ENCODE data around the gene ZDHHC11B. TPM values are rescaled to one million over a fixed set of nuclear protein-coding genes. Genes with fewer than 3 reads are reported as not detected.
"Not testable (repeated sequence)": the region's sequence is repeated elsewhere in the genome, so short reads cannot be mapped to it uniquely, and the experiment has no call there.

Gene ZDHHC11B
- total RNA-seq, 2 donors from 2014 or later, result 9.1 to 14.9 TPM

DNA sequence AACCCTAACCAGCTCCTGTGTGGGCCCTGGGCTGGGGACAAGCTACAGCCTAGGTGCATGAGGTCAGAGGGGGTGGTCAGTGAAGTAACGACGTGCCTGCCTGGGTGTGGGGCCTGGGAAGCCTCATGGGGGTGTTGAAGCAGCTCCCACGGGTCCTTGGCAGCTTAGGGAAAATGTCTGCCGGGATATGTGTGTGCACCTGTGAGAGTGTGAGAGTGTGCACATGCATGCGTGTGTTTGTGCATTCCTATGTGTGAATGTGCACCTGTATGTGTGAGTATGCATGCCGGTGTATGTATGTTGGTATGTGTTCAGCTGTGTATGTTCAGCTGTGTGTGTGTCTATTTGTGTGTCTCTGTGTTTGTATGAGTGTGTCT lies 3.3 kb upstream of the ZDHHC11B start:
- intact Hi-C loops (cut with DNase I); DNase-seq (ENCODE audit: low spot score): not testable (repeated sequence)

DNA sequence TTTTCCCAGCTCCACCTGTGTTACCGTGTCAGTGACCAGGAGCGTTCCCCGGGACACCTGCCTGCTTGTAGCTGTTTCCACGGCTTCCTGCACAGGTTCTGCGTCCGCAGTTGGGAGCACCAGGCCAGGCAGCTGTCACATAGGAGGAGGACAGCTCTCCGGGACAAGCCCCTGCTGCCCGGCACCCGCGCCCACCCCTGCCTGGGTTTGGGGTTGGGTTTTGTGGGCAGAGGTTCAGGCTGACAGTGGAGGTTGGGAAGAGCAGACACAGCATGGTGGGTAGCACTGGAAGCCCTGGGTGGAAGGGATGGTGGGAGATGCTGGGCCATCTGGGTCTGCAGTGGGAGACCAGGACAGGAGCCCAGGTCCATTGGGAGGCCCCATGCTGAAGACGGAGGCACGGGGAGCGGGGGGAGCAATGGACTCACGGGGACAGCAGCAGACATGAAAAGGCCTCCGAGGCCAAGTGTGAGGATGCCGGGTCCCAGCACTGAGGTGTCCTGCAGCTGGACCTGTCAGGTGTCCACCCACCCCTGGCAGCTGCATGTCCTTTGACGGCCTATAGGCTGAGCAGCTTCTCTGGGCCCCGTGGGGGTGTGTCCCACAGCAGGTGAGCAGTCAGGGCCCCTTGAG lies 2.8 kb upstream of the ZDHHC11B start:
- DNase-seq (ENCODE audit: low spot score), result peak; percentile 82
- intact Hi-C loops (cut with DNase I), result not testable (repeated sequence)

DNA sequence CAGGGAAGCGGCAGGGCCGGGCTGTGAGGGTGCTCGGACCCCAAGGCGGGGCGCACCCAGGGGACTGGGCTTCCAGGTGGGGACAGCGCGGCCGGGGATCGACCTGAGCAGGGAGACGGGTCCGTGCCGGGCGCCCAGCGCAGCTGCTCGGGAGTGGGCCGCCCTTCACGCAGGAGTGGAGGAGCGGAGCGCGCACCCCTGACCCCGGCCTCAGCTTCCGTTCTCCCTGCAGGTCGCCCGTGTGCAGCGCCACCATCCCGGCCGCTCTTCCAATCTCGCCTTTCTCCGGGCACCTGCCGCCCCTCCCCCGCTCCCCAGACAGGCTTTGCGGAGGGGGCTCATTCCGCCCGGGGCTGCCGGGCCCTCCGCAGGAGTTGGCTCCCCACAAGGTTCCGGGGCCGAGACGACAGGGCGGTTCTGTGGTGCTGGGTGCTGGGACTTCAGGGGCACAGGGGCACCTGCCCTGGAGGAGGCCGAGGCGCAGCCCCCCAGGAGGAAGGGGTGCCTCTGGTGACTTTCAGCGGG lies 714 bp upstream of the ZDHHC11B start:
- DNase-seq (ENCODE audit: low spot score), result peak; percentile 86

DNA sequence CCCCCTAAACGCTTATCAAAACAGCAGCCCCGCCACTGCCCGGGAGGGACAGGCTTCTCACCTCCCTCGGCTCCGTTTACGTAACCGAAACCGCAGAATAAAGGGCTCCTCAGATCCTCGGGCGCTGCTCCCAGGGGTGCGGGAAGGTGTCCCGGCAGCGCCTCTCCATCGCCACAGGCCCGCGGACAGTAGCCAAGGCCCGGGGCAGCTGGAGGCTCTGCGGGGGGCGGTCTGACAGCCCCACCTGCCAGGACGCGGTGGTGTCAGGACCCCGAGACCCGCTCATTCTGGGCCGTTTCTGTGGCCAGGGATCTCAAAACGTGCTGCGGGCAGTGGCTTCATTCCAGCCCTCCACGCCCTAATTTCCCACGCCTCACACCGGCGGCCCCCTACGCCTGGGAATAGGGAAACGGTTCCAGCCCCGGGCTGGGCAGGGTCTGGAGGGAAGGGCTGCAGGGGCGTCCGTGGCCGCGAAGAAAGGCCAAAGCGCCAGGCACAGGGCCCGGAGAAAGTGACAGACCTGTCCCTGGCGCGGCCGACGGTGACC lies 575 bp downstream of the ZDHHC11B start:
- DNase-seq (ENCODE audit: low spot score), result peak; percentile 88
- intact Hi-C loops (cut with DNase I), result not testable (repeated sequence)

More for the DNA sequence above, 714 bp upstream of the ZDHHC11B start:
- intact Hi-C loops (cut with DNase I), result not testable (repeated sequence)

DNA sequence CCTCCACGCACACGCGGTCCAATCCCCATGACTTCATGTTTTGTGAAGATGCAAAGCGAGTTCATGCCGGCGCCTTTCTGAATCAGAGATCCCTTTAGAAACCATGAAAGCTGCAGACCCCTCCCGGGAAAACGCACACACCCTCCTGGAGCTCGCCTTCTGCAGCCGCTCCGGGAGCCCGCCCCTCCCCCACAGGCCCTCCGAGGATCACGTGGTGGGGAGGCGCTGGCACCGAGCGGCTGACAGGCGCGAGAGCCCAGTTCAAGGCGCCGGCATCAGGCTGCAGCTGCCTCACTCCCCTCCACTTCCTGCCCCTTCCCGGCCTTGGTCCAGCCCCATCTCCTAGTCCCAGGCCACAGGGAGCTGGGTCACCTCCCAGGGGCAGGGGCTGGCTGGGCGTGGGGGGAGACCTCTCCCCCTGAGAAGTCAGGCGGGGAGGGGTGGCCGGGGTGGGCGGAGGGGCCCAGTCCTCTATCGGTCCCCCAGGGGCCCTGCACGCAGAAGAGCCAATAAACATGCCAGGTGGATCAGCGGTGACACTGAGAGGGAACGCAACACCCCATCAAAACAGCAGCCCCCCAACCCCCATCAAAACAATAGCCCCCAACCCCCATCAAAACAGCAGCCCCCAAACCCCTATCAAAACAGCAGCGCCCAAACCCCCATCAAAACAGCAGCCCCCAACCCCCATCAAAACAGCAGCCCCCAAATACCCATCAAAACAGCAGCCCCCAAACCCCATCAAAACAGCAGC lies 1.3 kb downstream of the ZDHHC11B start:
- intact Hi-C loops (cut with DNase I), result not testable (repeated sequence)
- DNase-seq (ENCODE audit: low spot score), result peak; percentile 90

DNA sequence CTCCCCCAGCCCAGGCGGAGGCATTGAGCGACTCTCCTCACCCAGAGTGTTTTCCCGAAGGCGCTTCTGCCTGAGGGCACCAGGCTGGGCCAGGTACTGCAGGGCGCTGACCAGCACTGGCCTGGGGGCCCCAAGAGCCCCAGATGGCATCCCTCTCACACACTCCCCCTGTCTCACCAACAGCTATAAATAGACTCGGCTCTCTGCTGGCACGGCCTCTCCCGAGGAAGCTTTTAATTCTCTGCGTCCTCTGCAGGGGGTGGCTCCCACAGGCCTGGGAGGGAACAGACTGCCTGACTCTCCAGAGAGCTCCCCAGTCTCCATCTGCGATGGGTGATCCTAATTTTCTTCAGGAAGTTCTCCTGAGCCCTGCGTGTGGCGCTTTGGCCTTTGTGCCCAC lies 2.2 kb downstream of the ZDHHC11B start:
- intact Hi-C loops (cut with DNase I); DNase-seq (ENCODE audit: low spot score): not testable (repeated sequence)

DNA sequence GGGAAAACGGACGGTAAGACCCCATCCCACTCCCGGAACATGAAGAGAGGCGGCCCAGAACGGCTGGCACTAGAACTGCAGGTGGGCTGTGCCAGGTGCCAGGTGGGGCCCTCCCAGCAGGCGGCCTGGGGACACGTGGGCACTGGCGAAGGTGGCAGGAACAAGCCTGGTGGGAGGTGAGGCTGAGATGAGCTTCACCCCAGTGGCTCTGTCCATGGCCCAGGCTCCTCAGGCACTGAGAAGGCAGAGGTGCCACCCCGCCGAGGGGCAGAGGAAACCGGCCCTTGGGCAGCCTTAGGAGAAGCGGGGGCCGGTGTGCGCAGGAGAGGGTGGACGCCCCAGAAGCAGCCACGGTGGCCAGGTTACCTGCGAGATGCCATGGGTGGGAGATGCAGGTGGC lies 4.0 kb downstream of the ZDHHC11B start:
- intact Hi-C loops (cut with DNase I), result not testable (repeated sequence)
- DNase-seq (ENCODE audit: low spot score), result peak; percentile 85

DNA sequence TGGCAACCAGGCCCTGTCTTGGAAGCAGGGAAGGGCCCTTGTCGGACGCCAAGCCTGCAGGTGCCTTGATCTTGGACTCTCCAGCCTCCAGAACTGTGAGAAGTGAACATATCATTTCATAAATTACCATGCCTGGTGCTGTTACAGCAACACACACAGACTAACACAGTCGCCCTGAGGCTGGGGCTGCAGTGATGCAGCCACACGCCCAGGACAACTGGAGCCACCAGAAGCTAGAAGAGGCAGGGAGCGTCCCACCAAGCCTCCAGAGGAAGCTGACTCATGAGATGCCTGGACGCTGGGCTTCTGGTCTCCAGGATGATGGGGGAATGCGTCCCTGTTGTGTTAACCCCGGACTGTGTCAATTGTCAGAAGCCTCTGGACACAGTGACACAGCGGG lies 5.6 kb downstream of the ZDHHC11B start:
- peak; percentile 75 for DNase-seq (ENCODE audit: low spot score)
- intact Hi-C loops (cut with DNase I), result not testable (repeated sequence)

DNA sequence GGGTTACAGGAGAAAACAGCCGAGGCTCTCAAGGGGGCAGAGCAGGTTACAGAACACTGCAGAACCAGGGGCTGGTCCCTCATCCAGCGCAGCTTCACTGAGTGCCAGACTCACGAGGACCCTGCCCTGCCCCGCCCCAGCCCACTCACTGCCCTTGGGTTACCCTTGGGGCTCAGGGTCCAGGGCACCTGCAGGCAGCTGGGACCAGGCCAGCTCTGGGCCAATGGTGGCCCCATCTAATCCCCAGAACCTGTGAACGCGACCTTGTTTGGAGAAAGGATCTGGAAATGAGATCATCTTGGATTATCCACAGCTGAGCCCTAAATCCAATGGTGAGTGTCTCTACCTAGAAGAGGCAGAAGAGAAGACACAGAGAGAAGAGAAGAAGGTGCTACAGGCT lies 6.1 kb downstream of the ZDHHC11B start:
- intact Hi-C loops (cut with DNase I), result not testable (repeated sequence)
- peak; percentile 81 for DNase-seq (ENCODE audit: low spot score)

DNA sequence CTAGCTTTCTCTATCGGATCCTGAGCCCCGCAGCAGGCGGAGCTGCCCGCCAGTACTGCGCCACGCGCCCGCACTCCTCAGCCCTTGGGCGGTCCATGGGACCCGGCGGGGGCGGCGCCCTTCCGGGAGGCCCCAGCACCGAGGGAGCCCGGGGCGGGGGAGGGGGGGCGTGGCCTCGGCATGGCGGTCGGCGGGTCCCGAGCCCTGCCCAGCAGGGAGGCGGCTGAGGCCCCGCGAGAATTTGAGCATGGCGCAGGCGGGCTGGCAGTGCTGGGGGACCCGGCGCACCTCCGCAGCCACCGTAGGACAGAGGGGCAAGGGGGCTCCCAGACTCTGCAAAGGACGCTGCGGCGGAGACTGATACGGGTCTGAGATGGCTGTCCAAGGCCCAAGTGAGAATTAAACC lies 6.8 kb downstream of the ZDHHC11B start:
- DNase-seq (ENCODE audit: low spot score), result peak; percentile 87
- intact Hi-C loops (cut with DNase I), result loop anchor here in 1 of 2 donors (2.0 kb wide), 1 partner anchor 95 kb away; no protein-coding TSS in a partner anchor

DNA sequence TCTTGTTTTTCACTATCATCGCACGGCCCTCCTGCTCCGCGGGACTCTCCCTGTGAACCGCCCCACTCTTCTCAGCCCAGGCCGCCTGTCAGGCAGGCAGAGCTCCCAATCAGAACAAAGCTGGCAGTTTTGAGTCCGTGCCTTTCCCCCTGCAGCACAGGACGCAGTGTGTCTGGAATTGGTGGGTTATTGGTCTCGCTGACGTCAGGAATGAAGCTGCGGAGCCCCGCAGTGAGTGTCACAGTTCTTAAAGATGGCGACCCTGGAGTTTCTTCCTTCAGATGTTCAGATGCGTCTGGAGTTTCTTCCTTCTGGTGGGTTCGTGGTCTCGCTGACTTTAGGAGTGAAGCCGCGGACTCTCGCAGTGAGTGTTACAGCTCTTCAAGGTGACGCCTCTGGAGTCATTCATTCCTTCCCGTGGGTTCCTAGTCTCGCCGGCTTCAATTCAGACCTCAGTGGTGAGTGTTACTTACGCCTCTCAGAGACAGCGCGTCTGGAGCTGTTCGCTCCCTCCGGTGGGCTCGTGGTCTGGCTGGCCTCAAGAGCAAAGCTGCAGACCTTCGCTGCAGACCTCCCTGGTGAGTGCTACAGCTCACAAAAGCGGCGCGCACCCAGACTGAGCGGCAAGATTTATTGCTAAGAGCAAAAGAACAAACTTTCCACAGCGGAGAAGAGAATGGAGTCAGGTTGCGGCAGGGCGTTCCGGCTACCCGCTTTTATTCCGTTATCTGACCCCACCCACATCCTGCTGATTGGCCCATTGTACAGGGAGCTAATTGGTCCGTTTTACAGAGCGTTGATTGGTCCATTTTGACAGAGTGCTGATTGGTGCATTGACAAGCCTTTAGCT lies 7.4 kb downstream of the ZDHHC11B start:
- intact Hi-C loops (cut with DNase I), result loop anchor here in 1 of 2 donors (2.0 kb wide), 1 partner anchor 94 kb away; no protein-coding TSS in a partner anchor
- DNase-seq (ENCODE audit: low spot score), result peak; percentile 84

DNA sequence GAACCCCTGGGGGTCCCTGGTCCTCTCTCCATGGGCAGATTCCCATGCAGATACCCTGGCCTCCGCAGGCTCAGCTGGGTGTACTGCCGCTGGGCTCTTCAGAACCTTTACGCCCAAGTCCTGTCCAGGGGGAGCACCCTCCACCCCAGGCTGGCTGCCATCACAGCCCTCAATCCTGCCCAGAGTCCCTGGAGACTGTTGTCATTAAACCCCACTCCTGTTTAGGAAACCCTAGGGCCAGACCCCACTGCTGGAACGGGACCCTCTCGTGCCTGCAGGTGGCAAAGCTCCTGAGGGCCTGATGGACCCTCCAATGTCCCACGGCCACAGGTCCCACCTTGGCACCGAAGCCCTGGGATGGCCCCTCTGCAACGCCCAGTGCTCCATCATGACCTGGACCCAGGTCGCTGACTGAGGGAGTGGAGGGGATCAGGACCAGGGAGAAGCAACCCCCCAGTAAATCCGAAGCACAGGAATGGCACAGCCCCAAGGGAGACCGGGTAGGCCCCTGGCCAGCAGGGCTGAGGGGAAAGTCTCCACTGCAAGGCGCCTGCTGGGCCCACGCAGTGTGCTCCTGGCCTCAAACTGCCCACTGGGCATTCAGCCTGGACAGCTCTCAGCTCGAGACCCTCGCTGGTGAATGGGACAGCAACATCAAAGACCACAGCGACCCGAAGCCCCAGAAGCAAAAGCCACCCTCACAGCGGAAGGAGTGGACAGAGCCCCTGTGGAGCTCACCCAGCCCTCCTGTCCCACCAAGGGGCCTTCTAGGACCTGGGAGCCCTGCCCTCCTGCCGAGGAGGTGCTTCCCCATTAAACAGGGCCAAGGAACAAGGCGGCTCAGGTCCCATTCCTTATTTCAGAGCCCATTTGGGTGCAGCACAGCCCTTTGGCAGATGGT lies 8.3 kb downstream of the ZDHHC11B start:
- intact Hi-C loops (cut with DNase I), result loop anchor here in 1 of 2 donors (2.0 kb wide), 1 partner anchor 93 kb away; no protein-coding TSS in a partner anchor
- peak; percentile 85 for DNase-seq (ENCODE audit: low spot score)

DNA sequence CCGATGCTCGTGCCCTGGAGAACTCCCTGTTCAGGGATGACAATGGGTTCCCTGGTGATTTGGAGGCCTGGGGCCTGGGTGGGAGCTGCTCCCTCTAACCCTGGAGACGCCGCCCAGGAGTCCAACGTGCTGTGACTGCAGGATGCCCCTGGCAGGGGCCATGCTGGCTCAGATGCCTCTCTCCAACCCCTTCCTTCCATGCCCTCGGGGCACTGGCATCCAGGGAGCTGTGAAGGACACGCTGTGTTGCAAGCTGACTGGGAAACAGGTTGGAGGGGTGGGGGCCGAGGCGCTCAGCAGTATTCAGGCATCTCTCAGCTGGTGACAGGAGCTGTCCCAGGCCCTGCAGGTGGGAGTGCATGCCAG lies 9.0 kb downstream of the ZDHHC11B start:
- intact Hi-C loops (cut with DNase I), result not testable (repeated sequence)
- peak; percentile 79 for DNase-seq (ENCODE audit: low spot score)

DNA sequence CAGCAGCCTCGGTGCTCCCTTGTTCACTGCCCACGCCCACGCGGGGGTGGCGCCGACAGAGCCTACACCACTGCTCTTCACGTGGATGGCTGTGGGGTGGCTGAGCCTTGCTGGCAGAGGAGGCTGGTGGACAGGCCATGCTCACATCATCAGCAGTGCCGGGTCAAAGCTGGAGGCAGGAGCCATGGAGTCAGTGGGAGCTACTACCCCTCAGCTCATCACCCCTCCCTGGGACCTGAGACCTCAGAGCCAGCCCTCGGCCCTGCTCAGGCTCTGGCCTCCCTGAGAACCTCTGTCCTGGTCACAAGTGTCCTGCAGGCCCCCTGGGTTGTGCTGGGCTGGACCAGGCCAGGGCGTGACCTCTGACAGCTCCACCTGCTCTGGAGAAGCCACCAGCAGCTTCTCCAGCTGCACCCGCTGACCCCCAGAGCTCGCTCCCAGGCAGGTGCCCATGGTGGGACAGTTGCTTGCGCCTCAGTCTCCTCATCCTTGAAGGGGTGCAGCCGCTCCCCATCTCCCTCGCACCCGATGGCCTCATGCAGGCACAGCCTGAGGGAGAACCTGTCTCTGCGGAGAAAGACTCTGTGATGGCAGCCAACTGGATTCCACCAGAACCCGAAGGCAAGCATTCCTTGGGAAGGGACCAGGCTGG lies 9.5 kb downstream of the ZDHHC11B start:
- peak; percentile 84 for DNase-seq (ENCODE audit: low spot score)

DNA sequence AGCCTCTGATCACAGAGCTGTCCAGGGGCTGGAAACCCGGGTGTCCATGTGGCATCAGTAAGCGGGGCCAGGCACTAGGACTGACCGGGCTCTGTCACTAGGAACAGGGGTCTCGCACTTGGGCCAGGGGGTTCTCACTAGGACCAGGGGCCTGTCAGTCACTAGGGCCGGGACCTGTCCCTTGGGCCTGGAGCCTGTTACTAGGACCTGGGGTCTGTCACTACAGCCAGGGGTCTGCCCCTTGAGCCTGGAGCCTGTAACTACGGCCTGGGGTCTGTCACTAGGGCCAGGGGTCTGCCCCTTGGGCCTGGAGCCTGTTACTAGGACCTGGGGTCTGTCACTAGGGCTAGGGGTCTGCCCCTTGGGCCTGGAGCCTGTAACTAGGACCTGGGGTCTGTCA lies 10.2 kb downstream of the ZDHHC11B start:
- intact Hi-C loops (cut with DNase I), result loop anchor here in 1 of 2 donors (5.0 kb wide), 1 partner anchor 72 kb away; no protein-coding TSS in a partner anchor

More for the DNA sequence above, 9.5 kb downstream of the ZDHHC11B start:
- intact Hi-C loops (cut with DNase I), result loop anchor here in 1 of 2 donors (5.0 kb wide), 1 partner anchor 73 kb away; no protein-coding TSS in a partner anchor

DNA sequence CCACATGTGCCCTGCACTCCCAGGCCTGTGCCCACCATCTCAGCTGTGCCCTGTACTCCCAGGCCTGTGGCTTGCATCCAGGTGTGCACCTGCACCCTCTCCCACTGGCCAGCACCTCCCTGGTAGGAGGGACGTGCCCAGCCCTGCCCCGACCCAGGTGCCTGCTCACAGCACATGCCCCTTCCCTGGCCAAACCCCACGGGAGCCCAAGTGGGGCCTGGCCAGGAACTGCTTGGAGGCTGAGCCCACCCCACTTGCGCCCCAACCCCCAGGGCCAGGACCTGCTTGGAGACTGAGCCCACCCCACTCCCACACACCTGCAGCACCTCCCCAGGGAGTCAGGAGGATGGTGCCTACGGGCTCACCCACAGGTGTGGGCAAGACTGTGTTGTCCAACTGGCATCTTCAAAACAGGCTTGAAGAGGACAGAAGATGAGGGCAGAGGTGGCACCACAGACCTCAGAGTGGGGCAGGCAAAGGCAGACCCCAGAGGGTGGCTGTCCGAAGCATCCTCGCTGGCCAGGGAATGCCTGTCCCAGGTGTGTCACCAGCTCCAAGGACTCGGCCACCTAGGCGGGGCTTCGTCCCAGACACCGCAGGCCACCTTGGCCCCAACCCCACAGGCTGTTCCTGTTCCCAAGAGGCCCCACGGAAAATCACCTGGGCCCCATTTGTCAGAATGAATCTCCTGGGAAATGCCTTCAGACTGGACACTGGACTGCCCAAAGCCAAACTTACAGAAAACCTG lies 10.8 kb downstream of the ZDHHC11B start:
- intact Hi-C loops (cut with DNase I), result loop anchor here in 1 of 2 donors (5.0 kb wide), 1 partner anchor 71 kb away; no protein-coding TSS in a partner anchor

More for the DNA sequence above, 10.2 kb downstream of the ZDHHC11B start:
- DNase-seq (ENCODE audit: low spot score), result peak; percentile 82

DNA sequence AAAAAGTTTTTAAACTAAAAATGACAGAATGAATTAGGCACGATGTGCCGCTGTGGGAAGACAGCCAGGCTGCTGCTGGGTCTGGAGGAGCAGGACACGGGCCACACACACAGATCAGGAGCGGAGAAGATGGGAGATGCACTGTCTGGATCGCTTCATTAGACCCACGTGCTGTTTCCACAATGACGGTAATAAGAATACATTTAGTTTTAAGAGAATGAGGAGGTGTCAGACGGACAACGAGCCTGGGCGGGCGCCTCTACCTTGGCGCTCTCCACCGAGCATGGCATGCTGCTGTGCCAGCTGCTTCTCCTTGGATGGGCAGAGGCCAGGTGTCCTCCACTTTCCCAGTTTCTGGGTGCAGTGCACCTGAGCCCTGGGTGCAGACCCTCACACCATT lies 11.6 kb downstream of the ZDHHC11B start:
- DNase-seq (ENCODE audit: low spot score), result peak; percentile 82

More for the DNA sequence above, 10.8 kb downstream of the ZDHHC11B start:
- peak; percentile 88 for DNase-seq (ENCODE audit: low spot score)

More for the DNA sequence above, 11.6 kb downstream of the ZDHHC11B start:
- intact Hi-C loops (cut with DNase I), result loop anchor here in 1 of 2 donors (5.0 kb wide), 1 partner anchor 71 kb away; no protein-coding TSS in a partner anchor
